A549 (cell line): Measurements from ENCODE around the gene ACYP1.

Experiments
- CBX2 ChIP-seq: fragments of 200-600 bp; sonication (generic); IDR thresholded peaks from 2 replicates; pipeline ENCODE4 v1.6.1; 2016; ENCODE audit warnings: low read depth, mild to moderate bottlenecking, borderline replicate concordance
- CHD4 ChIP-seq: fragments of 200-600 bp; sonication (generic); IDR thresholded peaks from 2 replicates; pipeline ENCODE4 v1.6.1; 2016; ENCODE audit warnings: antibody characterized with exemption, mild to moderate bottlenecking, borderline replicate concordance
- CTCF ChIP-seq: fragments of >200 bp; sonication (Bioruptor Twin); formaldehyde crosslinking; IDR thresholded peaks from 3 replicates; pipeline ENCODE4 v1.5.1; 2016
- MAFK ChIP-seq: fragments of 450-650 bp; IDR thresholded peaks from 2 replicates; pipeline ENCODE4 v1.6.1; 2014; ENCODE audit not compliant: partially characterized antibody
- NR3C1 ChIP-seq: fragments of >200 bp; sonication (Bioruptor Twin); formaldehyde crosslinking; IDR thresholded peaks from 3 replicates; pipeline ENCODE4 v1.6.1; 2017
- POLR2A ChIP-seq: IDR thresholded peaks from 2 replicates; pipeline ENCODE4 v1.6.1; 2012; ENCODE audit warnings: mild to moderate bottlenecking, low read length
- RCOR1 ChIP-seq: fragments of 150-350 bp; IDR thresholded peaks from 2 replicates; pipeline ENCODE4 v1.6.1; 2014; ENCODE audit warnings: antibody characterized with exemption, low read length, low read depth
- USF2 ChIP-seq: fragments of 450-650 bp; IDR thresholded peaks from 2 replicates; pipeline ENCODE4 v1.6.1; 2014; ENCODE audit warnings: antibody characterized with exemption
- TF ChIP-seq, protein P1 (sequence below): IDR thresholded peaks from 2 replicates; pipeline ENCODE4 v1.6.1; 2012

DNA sequence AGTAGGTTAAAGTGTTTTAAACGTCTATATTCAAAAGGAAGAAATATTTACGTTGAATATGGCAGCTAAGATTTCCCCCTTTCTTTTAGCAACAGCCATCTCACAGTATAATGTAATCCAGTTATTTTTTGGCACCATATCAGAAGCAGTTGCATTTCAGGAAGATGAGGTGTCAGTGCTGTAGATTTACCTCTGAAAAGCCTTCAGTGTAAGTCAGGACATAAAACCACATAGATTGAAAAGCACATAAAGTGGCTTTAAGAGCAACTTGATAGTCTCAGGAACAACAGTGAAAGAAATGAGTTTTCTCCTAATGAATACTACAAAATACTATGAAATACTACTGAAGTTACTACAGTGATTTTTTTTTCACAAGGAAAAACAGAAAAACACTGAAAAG is 19.5 kb downstream of the ACYP1 start:
- TF ChIP-seq CTCF (no peak), CBX2 (no peak), NR3C1 (no peak), RCOR1 (no peak), POLR2A (no peak), CHD4 (no peak), USF2 (no peak), MAFK (no peak)
- TF ChIP-seq, protein P1, sequence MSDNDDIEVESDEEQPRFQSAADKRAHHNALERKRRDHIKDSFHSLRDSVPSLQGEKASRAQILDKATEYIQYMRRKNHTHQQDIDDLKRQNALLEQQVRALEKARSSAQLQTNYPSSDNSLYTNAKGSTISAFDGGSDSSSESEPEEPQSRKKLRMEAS = no peak
